Endothelial cell of umbilical vein (primary cell): ENCODE results near the gene TRAPPC11. TPM values are rescaled to one million over a fixed set of nuclear protein-coding genes. Genes with fewer than 3 reads are reported as not detected.

Source experiments
- BruUV-seq: library from RNA; stranded (reverse); fragments of 400-500 nt; replicated peaks from 2 replicates; lab custom pipeline; 2021; lab: Mats Ljungman, UMichigan
- CTCF ChIA-PET: fragments of 300-600, 350-600 bp; sonication (Branson Sonifier 250); formaldehyde crosslinking; loops from one replicate; lab custom pipeline; 2021; ENCODE audit warnings: antibody characterized with exemption, inconsistent platforms; lab: Charles Lee
- POLR2A ChIA-PET: fragments of 300-600, 350-600 bp; sonication (Branson Sonifier 250); formaldehyde crosslinking; loops from one replicate; lab custom pipeline; 2021; ENCODE audit warnings: antibody characterized with exemption, inconsistent platforms; lab: Charles Lee
- DNase-seq: peaks from one replicate; pipeline ENCODE4 v3.0.0-alpha.2; 2011; ENCODE audit warnings: low read depth, low spot score
- FAIRE-seq: peaks from 2 replicates; lab custom pipeline; 2011; peaks lifted over from hg19 to GRCh38; lab: Jason Lieb, UNC
- H2AFZ ChIP-seq: 2 replicates; pipeline ENCODE4 v1.6.0; 2012; ENCODE audit warnings: low read depth, low read length, control low read depth, inconsistent platforms
- H3K27ac ChIP-seq: 2 replicates; pipeline ENCODE4 v1.5.1; 2011; ENCODE audit warnings: low read depth, mild to moderate bottlenecking, control low read depth, low read length, moderate library complexity; ENCODE audit not compliant: insufficient read depth
- H3K27me3 ChIP-seq, 2 experiments: 2 replicates each; pipeline versions ENCODE4 v1.6.0 to v1.6.1; 2011; ENCODE audit warnings: low read length in 2 of 2, mixed read lengths in 1 of 2; ENCODE audit not compliant: control insufficient read depth in 2 of 2, insufficient read depth in 2 of 2
- H3K36me3 ChIP-seq, 2 experiments: 2 replicates in 1 of 2; 3 replicates in 1 of 2; pipeline ENCODE4 v1.5.1; 2011; ENCODE audit warnings: low read length in 2 of 2, mild to moderate bottlenecking in 1 of 2, moderate library complexity in 1 of 2; ENCODE audit not compliant: control insufficient read depth in 2 of 2, insufficient read depth in 2 of 2; ENCODE audit errors: extremely low read depth in 1 of 2
- H3K4me1 ChIP-seq: 3 replicates; pipeline ENCODE4 v1.5.1; 2011; ENCODE audit warnings: mild to moderate bottlenecking, low read length; ENCODE audit not compliant: control insufficient read depth, insufficient read depth; ENCODE audit errors: extremely low read depth
- H3K4me2 ChIP-seq: 2 replicates; pipeline ENCODE4 v1.6.1; 2011; ENCODE audit warnings: low read length, control low read depth, mixed read lengths; ENCODE audit not compliant: insufficient read depth
- H3K4me3 ChIP-seq, 3 experiments: fragments of 200-600 bp in 1 of 3; sonication (generic), shearing (Covaris generic) in 1 of 3; replicated peaks in 1 of 3; 2 replicates each; pipeline ENCODE4 v1.5.1; 2011 to 2016; ENCODE audit warnings: control low read depth in 3 of 3, low read length in 3 of 3, mild to moderate bottlenecking in 2 of 3, inconsistent platforms in 1 of 3, low read depth in 1 of 3, moderate library complexity in 1 of 3; ENCODE audit not compliant: insufficient read depth in 1 of 3
- H3K79me2 ChIP-seq: 2 replicates; pipeline ENCODE4 v1.6.0; 2012; ENCODE audit warnings: low read length, inconsistent platforms; ENCODE audit not compliant: control insufficient read depth, insufficient read depth
- H3K9ac ChIP-seq: replicated peaks from 2 replicates; pipeline ENCODE3; 2011; ENCODE audit warnings: low read length, control low read depth; ENCODE audit not compliant: insufficient read depth; ENCODE audit errors: extremely low read depth
- H3K9me1 ChIP-seq: replicated peaks from 3 replicates; pipeline ENCODE4 v1.6.0; 2011; ENCODE audit warnings: mild to moderate bottlenecking, low read length; ENCODE audit not compliant: control insufficient read depth, insufficient read depth; ENCODE audit errors: extremely low read depth
- H3K9me3 ChIP-seq: replicated peaks from 2 replicates; pipeline ENCODE4 v1.5.1; 2012; ENCODE audit warnings: low read length, inconsistent platforms; ENCODE audit not compliant: control insufficient read depth, insufficient read depth
- H4K20me1 ChIP-seq: replicated peaks from 2 replicates; pipeline ENCODE3; 2011; ENCODE audit warnings: mild to moderate bottlenecking, low read length; ENCODE audit not compliant: control insufficient read depth, insufficient read depth; ENCODE audit errors: extremely low read depth
- CTCF ChIP-seq, 2 donors: IDR thresholded peaks; 1 replicate in 1 of 2; 2 replicates in 1 of 2; pipeline ENCODE4 v1.5.1; 2011; ENCODE audit warnings: low read length in 2 of 2, mild to moderate bottlenecking in 2 of 2, moderate library complexity in 2 of 2, control low read depth in 1 of 2, inconsistent platforms in 1 of 2, low read depth in 1 of 2; ENCODE audit not compliant: insufficient read depth in 1 of 2; ENCODE audit errors: extremely low read depth in 1 of 2
- EZH2 ChIP-seq: IDR thresholded peaks from 2 replicates; pipeline ENCODE4 v1.6.1; 2012; ENCODE audit warnings: borderline replicate concordance, low read depth, mild to moderate bottlenecking, moderate library complexity, low read length, inconsistent platforms; ENCODE audit not compliant: severe bottlenecking
- FOS ChIP-seq: IDR thresholded peaks from 2 replicates; pipeline ENCODE4 v1.6.1; 2011; ENCODE audit warnings: mild to moderate bottlenecking, low read length, moderate library complexity, borderline replicate concordance; ENCODE audit not compliant: insufficient read depth
- GATA2 ChIP-seq: IDR thresholded peaks from 2 replicates; pipeline ENCODE4 v1.7.0; 2011; ENCODE audit warnings: low read depth, mild to moderate bottlenecking, moderate library complexity, mixed read lengths, low read length; ENCODE audit not compliant: insufficient read length, insufficient read depth
- JUN ChIP-seq: IDR thresholded peaks from 2 replicates; pipeline ENCODE4 v1.6.1; 2011; ENCODE audit warnings: borderline replicate concordance, low read depth; ENCODE audit not compliant: insufficient read length, insufficient read depth
- MAX ChIP-seq: IDR thresholded peaks from 2 replicates; pipeline ENCODE4 v1.6.1; 2011; ENCODE audit not compliant: insufficient read depth, insufficient read length
- MYC ChIP-seq: IDR thresholded peaks from one replicate; pipeline ENCODE4 v1.6.1; 2011; ENCODE audit warnings: mild to moderate bottlenecking, low read depth, low read length
- POLR2A ChIP-seq: IDR thresholded peaks from 2 replicates; pipeline ENCODE4 v1.6.1; 2012; ENCODE audit warnings: low read depth, mild to moderate bottlenecking, control low read depth, low read length
- POLR2AphosphoS5 ChIP-seq: IDR thresholded peaks from 2 replicates; pipeline ENCODE4 v1.6.1; 2012; ENCODE audit warnings: low read depth, mild to moderate bottlenecking, control low read depth, low read length, moderate library complexity; ENCODE audit not compliant: insufficient read depth
- dilution Hi-C: fragments of 300-500 bp; cut with MboI; formaldehyde crosslinking; loops from one replicate; pipeline ENCODE4 v1.15.0; 2019; ENCODE audit warnings: low sequenced_read_pairs; ENCODE audit not compliant: extremely low pct_ligation_motif_present
- intact Hi-C: fragments of 100-400 bp; cut with micrococcal nuclease; formaldehyde crosslinking; loops from one replicate; pipeline ENCODE4 v1.10.0; 2022
- polyA plus RNA-seq, 4 experiments: library from polyadenylated mRNA; depleted of rRNA in 3 of 4; stranded (reverse) in 3 of 4; unstranded in 1 of 4; fragments of >200 nt; gene quantifications; 2 replicates each; pipeline versions ENCODE4 v1.2.1 to v1.2.3, GENCODE V29; 2011 to 2012; ENCODE audit warnings: missing spikeins in 1 of 4
- total RNA-seq: library from RNA; stranded (reverse); gene quantifications from 2 replicates; pipeline ENCODE4 v1.2.3, GENCODE V29; 2021

Gene TRAPPC11
- total and polyA plus RNA-seq, 2 donors (not counting 3 experiments of a cell fraction or from before 2014, with no cell fraction given) = 21.2 to 32.1 TPM

GRCh38 chr4:183747380-183747779 is 88.3 kb downstream of the TRAPPC11 start:
- intact Hi-C loops = no loop called here
- dilution Hi-C loops = no loop called here
- no peak overlapping the region for H3K4me2 ChIP-seq
- no peaks in the 10 kb centered on the region for H3K27me3 ChIP-seq
- H3K79me2 ChIP-seq = no peaks in the 10 kb centered on the region
- peaks cover 2% of the 10 kb centered on the region for H3K4me1 ChIP-seq
- no peaks in the 10 kb centered on the region for H3K36me3 ChIP-seq
- TF ChIP-seq POLR2AphosphoS5 (no peak), MAX (no peak), JUN (no peak), POLR2A (no peak), CTCF (IDR thresholded peaks at IDR 0.05; ENCODE audit: extremely low read depth in 1 of 2, insufficient read depth in 1 of 2, low read depth in 1 of 2, low read length in 2 of 2) (no peak), MYC (no peak), FOS (no peak), GATA2 (no peak), EZH2 (no peak)
- no peak overlapping the region for H3K9ac ChIP-seq
- H2AFZ ChIP-seq = no peak overlapping the region
- no peak overlapping the region for H3K27ac ChIP-seq
- ChIA-PET POLR2A (no interaction called here), CTCF (interaction anchor here (1.1 kb wide), 1 partner anchor 243 kb away, joined by 4 read pairs; no protein-coding TSS in a partner anchor)
- no peaks in the 10 kb centered on the region for H4K20me1 ChIP-seq
- H3K9me1 ChIP-seq = no peaks in the 10 kb centered on the region
- no peak for DNase-seq
- FAIRE-seq = no peak
- BruUV-seq = no TSS peak
- H3K9me3 ChIP-seq = no peaks in the 10 kb centered on the region
- no peak overlapping the region for H3K4me3 ChIP-seq
